Stimulated activated CD8-positive, alpha-beta memory T cell treated with anti-CD3 and anti-CD28 coated beads, Interleukin-15, amount 100 ng/mL, for 48 hours (primary cell): ENCODE data around the gene ACSS1.
A peak's percentile ranks its signal among the peaks of the same experiment; 100 is the strongest.

Experiments used
- DNase-seq, 2 donors: peaks; one replicate each; pipeline ENCODE4 v3.0.0-alpha.2; 2020; ENCODE audit warnings: low read depth in 2 of 2

The ACSS1 gene

GRCh38 chr20:24993337-24994185 is 64.4 kb downstream of the ACSS1 start:
- no peak for DNase-seq

DNA sequence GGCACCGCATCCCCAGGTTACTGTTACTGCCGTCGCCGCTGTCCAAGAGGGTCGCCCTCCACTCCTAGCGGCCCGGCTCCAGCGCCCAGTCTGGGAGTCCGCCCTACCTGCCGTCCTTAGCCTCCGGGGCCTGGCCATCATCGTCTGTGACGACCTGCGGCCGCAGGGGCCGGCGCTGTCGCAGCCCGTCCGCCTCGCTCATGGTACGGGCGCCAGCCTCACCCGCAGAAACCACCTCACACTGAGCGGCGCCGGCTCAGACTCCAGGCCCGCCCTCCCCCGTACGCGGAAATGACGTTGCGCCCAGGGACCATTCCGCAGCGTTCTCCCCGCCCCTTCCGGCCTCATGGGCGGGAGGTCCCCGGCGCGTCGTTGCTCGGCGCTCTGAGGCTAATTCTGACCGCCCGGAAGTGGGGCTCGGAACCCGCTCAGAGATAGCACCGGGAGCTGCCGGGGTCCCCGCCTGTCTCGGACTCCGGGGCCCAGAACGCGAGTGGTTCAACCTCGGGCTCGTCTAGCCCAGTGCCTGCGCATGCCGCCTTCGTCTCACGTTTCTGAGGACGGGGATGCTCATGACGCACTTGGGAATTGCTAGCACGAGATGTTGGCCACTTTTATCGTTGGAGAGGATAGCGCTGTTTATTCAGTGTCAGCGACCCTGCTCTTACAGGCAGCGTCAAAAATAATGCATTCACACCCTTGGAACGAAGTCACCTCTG is 65.3 kb downstream of the ACSS1 start, which contains the start of gene APMAP:
Gene APMAP (minus strand): TSS at position 265 of the 719 bp plus-strand sequence. CDS start 63 bp downstream, at position 202.
- peak; percentile 93 to 95 for DNase-seq

DNA sequence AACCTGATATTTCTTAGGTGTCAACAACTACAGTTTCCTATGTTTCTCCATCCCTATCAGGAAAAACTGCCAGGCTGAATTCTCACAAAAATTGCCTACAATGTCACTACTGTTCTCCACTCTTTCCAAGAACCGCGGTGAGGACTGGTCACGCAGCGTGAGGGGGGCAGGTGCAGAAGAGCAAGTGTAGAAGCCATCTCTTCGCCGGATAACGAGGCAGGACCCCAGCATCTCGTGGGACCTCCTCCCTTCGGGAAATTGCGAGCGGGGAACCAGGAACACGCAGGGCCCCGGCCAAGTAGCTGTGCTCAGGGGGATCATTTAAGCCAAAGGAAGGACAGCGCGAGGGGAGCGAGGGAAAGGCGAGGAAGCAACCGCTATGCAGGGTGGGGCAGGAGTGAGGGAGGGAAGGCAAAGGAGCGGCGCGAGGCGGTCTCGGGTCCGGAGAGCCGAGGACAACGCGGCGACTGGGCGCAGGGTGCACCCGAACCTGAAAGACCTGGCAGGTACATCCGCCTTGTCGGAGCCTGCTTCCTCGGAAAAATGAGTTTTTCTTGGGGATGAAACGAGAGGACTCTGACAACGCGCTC is 65.9 kb downstream of the ACSS1 start:
- DNase-seq: no peak

- DNase-seq: no peak
These were observed 67.1 kb downstream of the ACSS1 start for GRCh38 chr20:24990810-24991252.

DNA sequence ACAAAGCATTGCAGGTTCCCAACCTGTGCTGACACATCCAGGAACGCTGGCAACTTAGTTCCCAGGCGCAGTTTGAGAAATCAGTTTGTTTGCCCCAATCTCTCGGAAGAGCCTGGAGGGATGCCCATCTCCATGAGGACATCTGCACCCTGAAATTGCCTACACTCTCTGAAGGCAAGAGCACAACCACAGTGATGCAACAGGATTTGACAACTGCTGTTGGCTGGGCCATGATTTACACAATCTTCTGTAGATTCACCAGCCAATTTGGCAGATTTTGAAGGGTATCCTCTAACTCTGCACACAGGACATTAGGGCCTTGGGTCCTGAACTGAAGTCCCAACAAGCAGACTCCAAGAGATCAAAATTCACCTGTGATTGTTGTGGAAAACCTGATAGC is 68.8 kb downstream of the ACSS1 start:
- DNase-seq: no peak

DNA sequence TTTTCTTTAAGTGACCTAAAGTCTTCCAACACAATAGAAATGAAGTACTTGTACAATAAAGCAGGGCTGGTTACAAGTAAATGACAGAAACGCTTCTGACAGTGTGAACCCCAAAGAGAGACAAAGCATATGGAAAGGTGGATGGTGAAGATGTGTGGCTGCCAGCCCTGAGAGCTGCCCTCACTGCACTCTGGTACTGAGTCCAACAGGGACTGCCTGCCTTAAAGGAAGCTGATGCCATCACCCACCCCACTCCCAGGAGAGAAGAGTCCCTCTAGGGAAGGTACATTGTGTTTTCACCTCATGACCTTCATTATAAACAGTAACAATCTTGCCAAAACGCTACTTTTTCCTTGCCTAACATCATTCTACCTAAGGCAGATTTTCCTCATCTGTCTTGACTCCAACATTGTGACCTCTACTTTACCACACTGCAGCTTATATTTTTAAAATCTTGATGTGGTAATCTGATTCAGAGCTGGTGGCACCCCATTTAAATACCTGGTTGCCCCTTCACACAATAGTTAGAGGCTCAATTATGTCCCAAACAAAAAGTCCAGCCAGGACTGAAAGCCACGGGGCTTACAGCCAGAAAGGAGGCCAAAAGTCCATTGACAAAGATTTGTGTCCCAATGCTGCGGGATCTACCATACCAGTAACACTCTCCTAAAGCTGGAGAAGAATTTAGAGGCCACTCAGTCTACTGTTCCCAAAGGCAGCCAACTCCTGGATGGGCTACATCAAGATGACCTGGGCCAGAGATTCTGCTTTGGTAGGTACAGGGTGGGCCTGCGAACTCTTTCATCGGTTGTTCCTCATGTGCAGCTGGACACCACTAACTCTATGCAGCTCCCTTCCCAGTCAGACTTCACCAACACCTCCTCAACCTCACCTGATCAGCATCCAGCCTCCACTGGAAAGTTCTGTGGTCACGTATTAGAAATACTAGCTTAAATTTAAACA is 69.8 kb downstream of the ACSS1 start:
- DNase-seq: no peak

DNA sequence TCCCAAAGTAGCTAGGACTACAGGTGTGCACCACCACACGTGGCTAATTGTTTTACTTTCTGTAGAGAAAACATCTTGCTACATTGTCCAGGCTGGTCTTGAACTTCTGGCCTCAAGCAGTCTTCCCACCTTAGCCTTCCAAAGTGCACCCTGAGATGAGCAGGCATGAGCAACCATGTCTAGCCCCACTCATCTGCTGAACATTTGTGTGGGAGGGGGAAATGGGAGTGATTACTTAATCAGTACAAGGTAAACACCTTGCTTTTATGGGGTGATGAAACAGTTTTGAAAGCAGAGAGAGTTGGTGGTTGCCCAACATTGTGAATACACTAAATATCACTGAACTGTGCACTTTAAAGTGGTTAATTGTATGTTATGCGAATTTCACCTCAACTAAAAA is 70.7 kb downstream of the ACSS1 start:
- DNase-seq: no peak

GRCh38 chr20:24986436-24987015 is 71.4 kb downstream of the ACSS1 start:
- DNase-seq: no peak

DNA sequence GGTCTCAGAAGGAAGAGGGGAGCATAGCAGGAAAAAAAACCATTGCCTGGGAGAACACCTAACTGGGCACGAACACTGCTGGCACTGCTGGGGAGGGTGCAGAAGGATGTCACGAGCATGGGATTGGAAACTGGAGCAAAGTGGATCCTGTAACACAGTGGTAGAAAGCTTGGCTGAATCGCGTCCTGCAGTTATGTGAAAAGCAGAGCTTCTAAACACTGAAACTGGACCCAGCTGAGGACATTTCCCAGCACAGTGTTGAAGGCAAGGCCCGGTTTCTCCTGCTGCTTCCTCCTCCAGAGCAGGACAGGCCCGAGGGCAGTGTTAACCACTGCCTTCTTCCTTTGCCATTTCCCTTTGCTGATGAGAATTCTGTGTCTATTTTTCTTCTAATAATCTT is 72.1 kb downstream of the ACSS1 start:
- DNase-seq: no peak

- DNase-seq: no peak
These were observed 72.8 kb downstream of the ACSS1 start for GRCh38 chr20:24984961-24985640.

DNA sequence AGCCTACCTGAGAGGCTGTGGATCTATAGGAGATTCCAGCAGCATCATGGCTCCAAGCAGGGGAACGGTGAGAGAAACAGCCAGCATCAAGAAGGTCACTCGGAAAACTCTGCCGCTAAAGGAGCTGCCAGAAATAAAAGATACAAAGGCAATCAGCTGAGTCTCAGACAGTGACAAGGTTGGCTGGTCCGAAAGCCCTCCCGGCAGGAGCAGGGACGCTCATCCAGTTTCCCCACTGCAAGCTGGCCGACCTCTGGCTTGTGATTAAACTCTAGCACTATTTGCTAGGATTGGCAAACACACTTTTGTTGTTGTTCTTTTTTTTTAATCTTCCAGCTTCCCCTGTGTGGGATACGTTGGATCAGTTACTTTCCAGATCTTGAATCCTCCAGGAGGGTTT is 74.0 kb downstream of the ACSS1 start:
- no peak for DNase-seq

DNA sequence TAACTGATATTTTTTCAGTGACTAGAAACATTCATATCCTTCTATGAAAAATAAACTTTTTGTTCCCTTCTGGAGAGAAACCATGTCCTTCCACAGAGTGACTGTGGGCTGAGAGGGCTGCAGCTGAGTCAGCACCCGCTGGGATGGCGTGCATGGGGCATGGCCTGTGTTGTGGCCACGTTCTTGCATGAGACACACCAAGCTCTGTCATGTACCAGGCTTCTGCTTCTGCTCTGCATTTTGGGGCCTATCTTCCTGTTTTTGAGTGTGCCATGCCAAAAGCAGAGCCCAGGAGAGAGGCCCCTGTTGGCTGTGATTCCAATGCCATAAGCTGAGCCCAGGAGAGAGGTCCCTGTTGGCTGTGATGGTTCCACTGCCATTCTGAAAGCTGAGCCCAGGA is 76.1 kb downstream of the ACSS1 start:
- DNase-seq: no peak

DNA sequence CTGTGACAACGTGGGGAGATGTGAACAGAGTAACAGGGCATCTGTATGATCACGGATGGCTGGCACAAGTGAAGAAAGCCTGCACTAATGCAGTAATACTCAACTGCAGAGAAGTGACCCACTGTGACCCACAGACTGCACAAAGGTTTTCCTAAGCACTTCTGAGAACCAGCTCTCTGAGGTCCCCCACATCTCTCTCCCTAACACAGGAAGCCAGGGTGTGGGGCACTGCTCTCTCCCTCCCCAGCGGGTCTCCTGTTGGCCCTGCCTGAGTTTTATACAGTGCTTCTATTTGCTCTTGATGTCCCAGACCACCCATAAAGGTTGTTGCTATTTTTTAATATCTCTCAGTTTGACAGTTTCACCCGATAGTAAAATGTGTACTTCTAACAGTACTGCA is 76.7 kb downstream of the ACSS1 start:
- no peak for DNase-seq

GRCh38 chr20:24980291-24981053 is 77.5 kb downstream of the ACSS1 start:
- no peak for DNase-seq

GRCh38 chr20:24979036-24979960 is 78.6 kb downstream of the ACSS1 start:
- DNase-seq: no peak

- DNase-seq: no peak
These were observed 79.4 kb downstream of the ACSS1 start for GRCh38 chr20:24978513-24978912.

DNA sequence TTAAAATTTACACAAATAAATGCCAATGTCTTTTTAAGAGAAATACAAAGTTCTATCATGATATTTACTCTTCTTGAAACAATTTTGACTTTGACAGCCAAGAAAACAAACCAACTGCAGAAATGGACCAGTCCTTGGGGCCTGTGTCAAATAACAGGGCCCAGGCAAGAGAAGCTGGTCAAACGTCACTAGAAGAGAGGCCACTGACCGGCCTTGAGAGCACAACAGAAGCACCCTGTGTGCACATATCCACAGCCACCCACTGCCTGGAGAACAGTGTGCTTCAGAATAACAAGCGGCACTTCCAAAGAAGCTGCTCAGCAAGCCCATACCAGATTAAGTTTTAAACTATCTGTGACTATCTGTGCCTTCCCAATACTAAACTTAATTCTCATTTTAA is 80.1 kb downstream of the ACSS1 start:
- no peak for DNase-seq

DNA sequence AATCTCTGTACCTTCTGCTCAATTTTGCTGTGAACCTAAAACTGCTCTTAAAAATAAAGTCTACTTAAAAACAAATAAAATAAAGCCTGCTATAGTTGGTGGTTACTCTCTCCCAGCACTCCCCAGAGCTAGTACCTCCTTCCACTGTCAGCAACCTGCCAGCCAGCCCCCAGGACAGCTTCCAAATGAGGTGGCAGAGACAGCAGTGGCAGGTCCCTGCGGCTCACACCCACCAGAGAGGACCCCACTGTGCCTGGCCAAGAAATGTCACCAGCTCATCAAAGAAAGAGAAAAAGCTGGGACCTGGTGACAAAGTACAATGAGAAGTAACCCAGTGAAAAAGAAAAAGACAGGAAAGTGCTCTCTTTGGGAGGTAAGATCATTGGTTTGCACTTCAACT is 80.6 kb downstream of the ACSS1 start:
- no peak for DNase-seq

DNA sequence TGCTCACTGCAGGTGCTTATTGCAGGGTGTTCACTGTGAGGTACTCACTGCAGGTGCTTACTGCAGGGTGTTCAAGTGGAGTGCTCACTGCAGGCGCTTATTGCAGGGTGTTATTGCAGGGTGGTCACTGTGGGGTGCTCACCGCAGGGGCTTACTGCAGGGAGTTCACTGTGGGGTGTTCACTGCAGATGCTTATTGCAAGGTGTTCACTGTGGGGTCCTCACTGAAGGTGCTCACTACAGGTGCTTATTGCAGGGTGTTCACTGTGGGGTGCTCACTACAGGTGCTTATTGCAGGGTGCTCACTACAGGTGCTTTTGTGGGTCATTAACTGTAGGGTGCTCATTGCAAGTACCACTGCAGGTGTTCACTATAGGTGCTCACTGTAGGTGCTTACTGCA is 85.6 kb downstream of the ACSS1 start:
- no peak for DNase-seq
